SU-DHL-6 (cell line): ENCODE measurements around the gene BASP1.

Experiments used
- EZH2phosphoT487 ChIP-seq: fragments of 200-600 bp; sonication (generic), shearing (Covaris generic); conservative IDR thresholded peaks from 2 replicates; pipeline ENCODE4 v1.6.1; 2018; ENCODE audit warnings: mild to moderate bottlenecking, antibody characterized with exemption, low read length, moderate library complexity, mixed read lengths
- TF ChIP-seq, protein P1 (sequence below): fragments of 200-600 bp; sonication (generic); IDR thresholded peaks from one replicate; pipeline ENCODE4 v1.5.1; 2017; ENCODE audit warnings: antibody characterized with exemption, mild to moderate bottlenecking, low read length, moderate library complexity; ENCODE audit not compliant: insufficient read depth, poor library complexity, severe bottlenecking

DNA sequence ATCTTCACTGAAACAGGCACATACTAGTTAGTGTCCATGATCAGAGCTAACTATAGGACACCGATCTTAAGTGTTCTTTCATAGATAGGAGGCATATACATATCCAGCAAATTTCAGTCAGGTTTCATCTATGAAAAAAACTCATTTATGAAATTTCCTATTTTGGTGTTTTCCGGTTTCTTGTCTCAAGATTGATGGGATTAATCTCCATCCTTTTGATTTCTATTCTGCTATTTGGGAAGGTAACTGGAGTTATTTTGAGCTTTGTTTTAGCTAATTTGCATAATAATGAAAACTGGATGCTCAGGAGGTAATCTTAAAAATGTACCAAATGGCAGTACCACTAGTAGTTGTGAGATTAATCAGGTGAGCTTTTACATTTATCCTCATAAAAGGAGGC is 62.1 kb downstream of the BASP1 start:
- TF ChIP-seq, protein P1, sequence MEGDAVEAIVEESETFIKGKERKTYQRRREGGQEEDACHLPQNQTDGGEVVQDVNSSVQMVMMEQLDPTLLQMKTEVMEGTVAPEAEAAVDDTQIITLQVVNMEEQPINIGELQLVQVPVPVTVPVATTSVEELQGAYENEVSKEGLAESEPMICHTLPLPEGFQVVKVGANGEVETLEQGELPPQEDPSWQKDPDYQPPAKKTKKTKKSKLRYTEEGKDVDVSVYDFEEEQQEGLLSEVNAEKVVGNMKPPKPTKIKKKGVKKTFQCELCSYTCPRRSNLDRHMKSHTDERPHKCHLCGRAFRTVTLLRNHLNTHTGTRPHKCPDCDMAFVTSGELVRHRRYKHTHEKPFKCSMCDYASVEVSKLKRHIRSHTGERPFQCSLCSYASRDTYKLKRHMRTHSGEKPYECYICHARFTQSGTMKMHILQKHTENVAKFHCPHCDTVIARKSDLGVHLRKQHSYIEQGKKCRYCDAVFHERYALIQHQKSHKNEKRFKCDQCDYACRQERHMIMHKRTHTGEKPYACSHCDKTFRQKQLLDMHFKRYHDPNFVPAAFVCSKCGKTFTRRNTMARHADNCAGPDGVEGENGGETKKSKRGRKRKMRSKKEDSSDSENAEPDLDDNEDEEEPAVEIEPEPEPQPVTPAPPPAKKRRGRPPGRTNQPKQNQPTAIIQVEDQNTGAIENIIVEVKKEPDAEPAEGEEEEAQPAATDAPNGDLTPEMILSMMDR = no peak
- TF ChIP-seq EZH2phosphoT487 = no peak
